ENCODE results near the gene DAAM2. TPM values are rescaled to one million over a fixed set of nuclear protein-coding genes. Genes with fewer than 3 reads are reported as not detected.

DAAM2 gene
- polyA plus RNA-seq, 1 of the 3 experiments (the other 2 are of a cell fraction), result 0.20 TPM

DNA sequence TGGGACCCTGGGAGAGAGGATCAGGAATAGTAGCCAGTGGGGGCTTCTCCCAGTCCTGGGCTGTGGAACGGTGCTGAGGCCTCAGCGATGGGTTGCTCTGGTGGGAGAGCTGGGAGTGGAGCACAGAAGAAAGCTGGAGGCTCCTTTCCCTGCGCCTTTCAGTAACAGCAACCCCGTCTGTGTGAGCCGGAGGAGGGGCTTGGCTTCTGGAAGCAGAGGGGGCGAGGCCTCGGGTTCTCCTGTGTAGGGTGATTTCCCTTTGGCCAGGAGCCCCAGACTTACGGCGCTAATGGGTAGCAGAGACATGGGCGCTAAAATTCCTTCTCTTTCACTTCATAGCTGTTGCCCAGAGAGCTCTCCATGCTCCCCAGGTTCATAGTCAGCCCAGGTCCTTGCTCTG, 55.0 kb downstream of the DAAM2 start:
- no peaks in the 10 kb centered on the region for H3K9me3 ChIP-seq
- ChIA-PET CTCF (no interaction called here), POLR2A (no interaction called here)
- 41% methylated on average over 7 of the region's 10 CpGs for WGBS (ENCODE audit: low lambda C conversion rate)
- no peaks in the 10 kb centered on the region for H3F3A ChIP-seq (replicated peaks; ENCODE audit: insufficient read depth)
- H3K9ac ChIP-seq, result no peak overlapping the region
- H2AFZ ChIP-seq (ENCODE audit: low read depth), result no peak overlapping the region
- H3K79me2 ChIP-seq (ENCODE audit: insufficient read depth), result no peaks in the 10 kb centered on the region
- no peak overlapping the region for H3K4me3 ChIP-seq (ENCODE audit: low read depth in 2 of 2, low read length in 1 of 2)
- no peaks in the 10 kb centered on the region for H3K9me2 ChIP-seq
- no peaks in the 10 kb centered on the region for H4K20me1 ChIP-seq (ENCODE audit: insufficient read depth)
- H3K27ac ChIP-seq (ENCODE audit: low read depth in 2 of 2, low read length in 1 of 2), result no peak overlapping the region
- H3K36me3 ChIP-seq (replicated peaks in 1 of 2; ENCODE audit: control insufficient read depth in 1 of 2, insufficient read depth in 2 of 2, low read length in 1 of 2), result no peaks in the 10 kb centered on the region
- no peak for DNase-seq
- H3K27me3 ChIP-seq (ENCODE audit: insufficient read depth), result no peaks in the 10 kb centered on the region
- H3K4me1 ChIP-seq (ENCODE audit: control insufficient read depth in 1 of 2, insufficient read depth in 2 of 2, low read depth in 1 of 2, low read length in 1 of 2), result no peaks in the 10 kb centered on the region; a peak in 1 of 4 replicates
- no peak overlapping the region for H3K4me2 ChIP-seq
- TF ChIP-seq ELF1 (IDR thresholded peaks at IDR 0.05) (no peak), NFIC (IDR thresholded peaks at IDR 0.05; ENCODE audit: borderline replicate concordance) (no peak)
- TF ChIP-seq, protein P1, sequence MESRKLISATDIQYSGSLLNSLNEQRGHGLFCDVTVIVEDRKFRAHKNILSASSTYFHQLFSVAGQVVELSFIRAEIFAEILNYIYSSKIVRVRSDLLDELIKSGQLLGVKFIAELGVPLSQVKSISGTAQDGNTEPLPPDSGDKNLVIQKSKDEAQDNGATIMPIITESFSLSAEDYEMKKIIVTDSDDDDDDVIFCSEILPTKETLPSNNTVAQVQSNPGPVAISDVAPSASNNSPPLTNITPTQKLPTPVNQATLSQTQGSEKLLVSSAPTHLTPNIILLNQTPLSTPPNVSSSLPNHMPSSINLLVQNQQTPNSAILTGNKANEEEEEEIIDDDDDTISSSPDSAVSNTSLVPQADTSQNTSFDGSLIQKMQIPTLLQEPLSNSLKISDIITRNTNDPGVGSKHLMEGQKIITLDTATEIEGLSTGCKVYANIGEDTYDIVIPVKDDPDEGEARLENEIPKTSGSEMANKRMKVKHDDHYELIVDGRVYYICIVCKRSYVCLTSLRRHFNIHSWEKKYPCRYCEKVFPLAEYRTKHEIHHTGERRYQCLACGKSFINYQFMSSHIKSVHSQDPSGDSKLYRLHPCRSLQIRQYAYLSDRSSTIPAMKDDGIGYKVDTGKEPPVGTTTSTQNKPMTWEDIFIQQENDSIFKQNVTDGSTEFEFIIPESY (IDR thresholded peaks at IDR 0.05; ENCODE audit: borderline replicate concordance, low read depth), result no peak

GRCh38 chr6:39848171-39848570, 56.0 kb downstream of the DAAM2 start:
- no peaks in the 10 kb centered on the region for H3F3A ChIP-seq (replicated peaks; ENCODE audit: insufficient read depth)
- H3K9me2 ChIP-seq, result no peaks in the 10 kb centered on the region
- no peak for DNase-seq
- no peaks in the 10 kb centered on the region for H3K36me3 ChIP-seq (replicated peaks in 1 of 2; ENCODE audit: control insufficient read depth in 1 of 2, insufficient read depth in 2 of 2, low read length in 1 of 2)
- H4K20me1 ChIP-seq (ENCODE audit: insufficient read depth), result no peaks in the 10 kb centered on the region
- no peak overlapping the region for H3K9ac ChIP-seq
- TF ChIP-seq ELF1 (IDR thresholded peaks at IDR 0.05) (no peak), GABPA (IDR thresholded peaks at IDR 0.05; ENCODE audit: low read depth) (no peak), SIN3A (IDR thresholded peaks at IDR 0.05; ENCODE audit: borderline replicate concordance, low read depth, low read length) (no peak), JUND (IDR thresholded peaks at IDR 0.05) (no peak), NRF1 (IDR thresholded peaks at IDR 0.05; ENCODE audit: low read depth, low read length) (no peak), GATA2 (CRISPR knock-in tag; IDR thresholded peaks at IDR 0.05) (no peak), TEAD4 (IDR thresholded peaks at IDR 0.05; ENCODE audit: borderline replicate concordance, insufficient read depth) (no peak), PBX3 (IDR thresholded peaks at IDR 0.05) (no peak), CHD2 (IDR thresholded peaks at IDR 0.05; ENCODE audit: low read length, partially characterized antibody) (no peak), EZH2phosphoT487 (IDR thresholded peaks at IDR 0.05; ENCODE audit: borderline replicate concordance, low read depth) (no peak), POLR2AphosphoS5 (IDR thresholded peaks at IDR 0.05; ENCODE audit: low read depth, low read length) (no peak)
- TF ChIP-seq, protein P2, sequence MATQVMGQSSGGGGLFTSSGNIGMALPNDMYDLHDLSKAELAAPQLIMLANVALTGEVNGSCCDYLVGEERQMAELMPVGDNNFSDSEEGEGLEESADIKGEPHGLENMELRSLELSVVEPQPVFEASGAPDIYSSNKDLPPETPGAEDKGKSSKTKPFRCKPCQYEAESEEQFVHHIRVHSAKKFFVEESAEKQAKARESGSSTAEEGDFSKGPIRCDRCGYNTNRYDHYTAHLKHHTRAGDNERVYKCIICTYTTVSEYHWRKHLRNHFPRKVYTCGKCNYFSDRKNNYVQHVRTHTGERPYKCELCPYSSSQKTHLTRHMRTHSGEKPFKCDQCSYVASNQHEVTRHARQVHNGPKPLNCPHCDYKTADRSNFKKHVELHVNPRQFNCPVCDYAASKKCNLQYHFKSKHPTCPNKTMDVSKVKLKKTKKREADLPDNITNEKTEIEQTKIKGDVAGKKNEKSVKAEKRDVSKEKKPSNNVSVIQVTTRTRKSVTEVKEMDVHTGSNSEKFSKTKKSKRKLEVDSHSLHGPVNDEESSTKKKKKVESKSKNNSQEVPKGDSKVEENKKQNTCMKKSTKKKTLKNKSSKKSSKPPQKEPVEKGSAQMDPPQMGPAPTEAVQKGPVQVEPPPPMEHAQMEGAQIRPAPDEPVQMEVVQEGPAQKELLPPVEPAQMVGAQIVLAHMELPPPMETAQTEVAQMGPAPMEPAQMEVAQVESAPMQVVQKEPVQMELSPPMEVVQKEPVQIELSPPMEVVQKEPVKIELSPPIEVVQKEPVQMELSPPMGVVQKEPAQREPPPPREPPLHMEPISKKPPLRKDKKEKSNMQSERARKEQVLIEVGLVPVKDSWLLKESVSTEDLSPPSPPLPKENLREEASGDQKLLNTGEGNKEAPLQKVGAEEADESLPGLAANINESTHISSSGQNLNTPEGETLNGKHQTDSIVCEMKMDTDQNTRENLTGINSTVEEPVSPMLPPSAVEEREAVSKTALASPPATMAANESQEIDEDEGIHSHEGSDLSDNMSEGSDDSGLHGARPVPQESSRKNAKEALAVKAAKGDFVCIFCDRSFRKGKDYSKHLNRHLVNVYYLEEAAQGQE (IDR thresholded peaks at IDR 0.05; ENCODE audit: low read depth, low read length), result no peak
- TF ChIP-seq, protein P3, sequence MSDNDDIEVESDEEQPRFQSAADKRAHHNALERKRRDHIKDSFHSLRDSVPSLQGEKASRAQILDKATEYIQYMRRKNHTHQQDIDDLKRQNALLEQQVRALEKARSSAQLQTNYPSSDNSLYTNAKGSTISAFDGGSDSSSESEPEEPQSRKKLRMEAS (IDR thresholded peaks at IDR 0.05; ENCODE audit: low read depth), result no peak
- TF ChIP-seq, protein P1 (IDR thresholded peaks at IDR 0.05; ENCODE audit: borderline replicate concordance, low read depth), result no peak
- no peak overlapping the region for H2AFZ ChIP-seq (ENCODE audit: low read depth)
- H3K79me2 ChIP-seq (ENCODE audit: insufficient read depth), result no peaks in the 10 kb centered on the region
- no peak overlapping the region for H3K4me3 ChIP-seq (ENCODE audit: low read depth in 2 of 2, low read length in 1 of 2)
- ChIA-PET CTCF (no interaction called here), POLR2A (no interaction called here)
- H3K4me1 ChIP-seq (ENCODE audit: control insufficient read depth in 1 of 2, insufficient read depth in 2 of 2, low read depth in 1 of 2, low read length in 1 of 2), result no peaks in the 10 kb centered on the region; a peak in 1 of 4 replicates
- H3K9me3 ChIP-seq, result no peaks in the 10 kb centered on the region
- no peak overlapping the region for H3K27ac ChIP-seq (ENCODE audit: low read depth in 2 of 2, low read length in 1 of 2)
- no peaks in the 10 kb centered on the region for H3K27me3 ChIP-seq (ENCODE audit: insufficient read depth)
- 40% methylated on average over 4 of the region's 4 CpGs for WGBS (ENCODE audit: low lambda C conversion rate)
- no peak overlapping the region for H3K4me2 ChIP-seq
